ENCODE measurements around the gene GK.

GRCh38 chrX:30715976-30716375, 62.8 kb downstream of the GK start:
- TF ChIP-seq REST (IDR thresholded peaks at IDR 0.05; ENCODE audit: borderline replicate concordance) (no peak), REST (CRISPR knock-in tag; IDR thresholded peaks at IDR 0.05; ENCODE audit: low read depth) (no peak), PHF8 (IDR thresholded peaks at IDR 0.05; ENCODE audit: borderline replicate concordance, low read length) (no peak), ZNF324 (CRISPR knock-in tag; IDR thresholded peaks at IDR 0.05) (no peak), ARID2 (IDR thresholded peaks at IDR 0.05) (no peak), SMARCA4 (IDR thresholded peaks at IDR 0.05) (no peak), POLR2A (conservative IDR thresholded peaks at IDR 0.05) (no peak)

Data from K562 (cell line).